ENCODE measurements around the gene SP140L. TPM values are rescaled to one million over a fixed set of nuclear protein-coding genes. Genes with fewer than 3 reads are reported as not detected.
"Not testable (repeated sequence)": the region's sequence is repeated elsewhere in the genome, so short reads cannot be mapped to it uniquely, and the experiment has no call there.

SP140L gene
- total RNA-seq = 1 to 10 TPM; 4.4 to 8.3 (median 6.8) TPM

DNA sequence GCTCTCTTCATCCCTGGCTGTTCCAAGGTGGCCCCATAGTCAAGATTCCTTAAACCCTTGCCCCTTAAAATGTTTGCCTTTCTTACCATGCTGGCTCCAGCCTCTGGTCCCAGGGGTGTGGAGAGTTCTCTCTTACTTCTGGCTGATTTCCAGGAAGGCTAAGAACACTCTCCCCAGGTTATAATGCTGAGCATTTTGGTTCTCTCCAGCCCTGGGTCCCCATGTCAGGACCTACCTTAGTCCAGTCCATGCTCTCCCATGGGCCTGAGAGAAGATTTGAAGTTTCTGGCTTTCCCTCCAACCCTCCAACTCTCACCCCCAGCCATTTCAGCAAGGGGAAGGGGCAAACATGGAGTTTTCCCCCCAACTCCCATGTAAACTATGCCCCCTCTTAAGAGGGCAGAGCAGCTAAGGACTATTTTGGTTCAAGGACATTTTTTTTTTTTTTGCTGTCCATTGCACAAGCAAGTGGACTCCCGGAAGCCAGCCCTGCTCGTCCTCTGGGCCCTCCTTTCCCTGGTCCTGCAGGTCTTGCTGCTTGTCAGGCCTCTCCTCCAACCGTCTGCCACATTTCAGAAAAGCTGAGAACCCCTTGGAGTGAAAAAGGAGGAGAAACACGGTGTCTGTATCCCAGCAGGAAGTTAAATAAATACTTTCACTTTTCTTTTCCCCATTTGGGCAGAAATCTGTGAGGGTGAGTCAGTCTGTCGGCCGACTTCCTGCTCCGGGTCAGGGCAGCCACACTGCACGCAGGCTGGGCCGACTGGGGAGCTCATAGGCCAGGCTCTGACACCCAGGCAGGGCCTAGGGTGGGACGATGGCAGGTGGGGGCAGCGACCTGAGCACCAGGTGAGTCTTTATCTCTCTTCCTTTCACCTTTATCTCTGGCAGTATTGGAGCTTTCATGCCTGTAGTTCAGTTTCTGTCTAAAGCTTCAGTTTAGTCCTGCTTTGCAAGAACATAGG, at the start of gene SP140L:
Gene SP140L, plus strand, starts transcription at position 741 of the 965 bp plus-strand sequence. Its CDS starts 77 bp downstream, at position 818.
- intact Hi-C loops (cut with DNase I) = no loop called here
- no peak for DNase-seq (ENCODE audit: extremely low spot score)
- TF ChIP-seq POLR2AphosphoS5 (IDR thresholded peaks at IDR 0.05) = peak; percentile 57 to 72
- no peak for TF ChIP-seq POLR2A (IDR thresholded peaks at IDR 0.05; ENCODE audit: low read depth)
- Histone ChIP-seq H3K4me1 (peaks cover 5 to 29% (median 7%) of the 10 kb centered on the region in 4 donors), H3K9me3 (peaks cover 0 to 5% (median 3%) of the 10 kb centered on the region in 4 donors), H3K36me3 (no peaks in the 10 kb centered on the region), H3K4me3 (peak within 1 kb of the TSS; percentile 47 to 58 (median 53)), H3K27me3 (no peaks in the 10 kb centered on the region), H3K27ac (replicated peaks in 1 of 4) (peak within 1 kb of the TSS; percentile 38 to 71 (median 68))
- 16% methylated on average over 11 of the region's 11 CpGs for WGBS

DNA sequence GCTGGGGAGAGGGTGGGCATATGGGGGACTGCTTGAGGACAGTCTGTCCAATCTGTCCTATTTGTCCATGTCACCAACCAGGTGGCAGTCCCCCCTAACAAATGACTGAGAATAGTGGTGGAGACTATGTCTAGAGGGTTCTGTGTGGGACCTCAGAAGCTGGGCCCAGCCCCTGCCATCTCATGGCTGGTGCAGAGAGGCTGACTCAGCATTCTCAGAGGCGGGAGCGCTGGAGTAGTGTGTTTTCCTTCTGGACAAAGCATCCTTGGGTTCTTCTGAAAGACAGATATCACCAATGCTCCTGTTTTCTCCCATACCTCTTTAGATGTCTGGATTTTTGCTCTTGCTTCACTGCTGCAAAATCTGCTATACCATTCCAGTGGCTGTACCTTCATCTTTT, 44.1 kb upstream of the SP140L start:
- Histone ChIP-seq H3K27me3 (no peaks in the 10 kb centered on the region), H3K36me3 (no peaks in the 10 kb centered on the region), H3K27ac (replicated peaks in 1 of 4) (no peak overlapping the region), H3K9me3 (peaks cover 0 to 4% (median 0%) of the 10 kb centered on the region in 4 donors), H3K4me1 (no peaks in the 10 kb centered on the region), H3K4me3 (no peak overlapping the region)
- TF ChIP-seq POLR2A (IDR thresholded peaks at IDR 0.05; ENCODE audit: low read depth) (no peak), POLR2AphosphoS5 (IDR thresholded peaks at IDR 0.05) (no peak), EP300 (IDR thresholded peaks at IDR 0.05) (no peak)
- TF ChIP-seq, protein P1, sequence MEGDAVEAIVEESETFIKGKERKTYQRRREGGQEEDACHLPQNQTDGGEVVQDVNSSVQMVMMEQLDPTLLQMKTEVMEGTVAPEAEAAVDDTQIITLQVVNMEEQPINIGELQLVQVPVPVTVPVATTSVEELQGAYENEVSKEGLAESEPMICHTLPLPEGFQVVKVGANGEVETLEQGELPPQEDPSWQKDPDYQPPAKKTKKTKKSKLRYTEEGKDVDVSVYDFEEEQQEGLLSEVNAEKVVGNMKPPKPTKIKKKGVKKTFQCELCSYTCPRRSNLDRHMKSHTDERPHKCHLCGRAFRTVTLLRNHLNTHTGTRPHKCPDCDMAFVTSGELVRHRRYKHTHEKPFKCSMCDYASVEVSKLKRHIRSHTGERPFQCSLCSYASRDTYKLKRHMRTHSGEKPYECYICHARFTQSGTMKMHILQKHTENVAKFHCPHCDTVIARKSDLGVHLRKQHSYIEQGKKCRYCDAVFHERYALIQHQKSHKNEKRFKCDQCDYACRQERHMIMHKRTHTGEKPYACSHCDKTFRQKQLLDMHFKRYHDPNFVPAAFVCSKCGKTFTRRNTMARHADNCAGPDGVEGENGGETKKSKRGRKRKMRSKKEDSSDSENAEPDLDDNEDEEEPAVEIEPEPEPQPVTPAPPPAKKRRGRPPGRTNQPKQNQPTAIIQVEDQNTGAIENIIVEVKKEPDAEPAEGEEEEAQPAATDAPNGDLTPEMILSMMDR (IDR thresholded peaks at IDR 0.05) = no peak
- DNase-seq (ENCODE audit: extremely low spot score) = no peak
- 95% methylated on average over 2 of the region's 2 CpGs for WGBS
- intact Hi-C loops (cut with DNase I) = no loop called here

DNA sequence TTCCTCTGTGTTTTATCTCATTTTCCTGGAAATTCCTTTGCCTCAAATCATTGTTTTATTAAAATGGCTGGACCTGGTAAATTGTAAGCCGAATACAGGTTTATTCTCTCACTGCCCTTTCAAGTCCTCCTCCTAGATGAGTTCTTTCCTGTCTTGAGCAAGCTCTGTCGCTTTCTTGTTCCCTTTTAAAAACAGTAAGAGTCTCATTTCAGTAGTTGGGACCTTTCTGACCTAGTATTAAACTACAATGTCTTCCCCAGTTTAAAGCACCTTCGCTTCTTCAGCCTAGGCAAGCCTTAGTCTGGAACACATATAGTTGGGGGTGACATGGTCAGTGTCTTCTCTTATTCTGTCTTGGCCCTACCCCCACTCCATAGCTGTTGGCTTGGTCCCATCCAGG, 40.9 kb upstream of the SP140L start:
- H3K4me1 ChIP-seq = no peaks in the 10 kb centered on the region
- H3K36me3 ChIP-seq = no peaks in the 10 kb centered on the region
- no peak for DNase-seq (ENCODE audit: extremely low spot score)
- H3K27me3 ChIP-seq = no peaks in the 10 kb centered on the region
- TF ChIP-seq, protein P1 (IDR thresholded peaks at IDR 0.05) = no peak
- TF ChIP-seq POLR2AphosphoS5 (IDR thresholded peaks at IDR 0.05) (no peak), POLR2A (IDR thresholded peaks at IDR 0.05; ENCODE audit: low read depth) (no peak), EP300 (IDR thresholded peaks at IDR 0.05) (no peak)
- no peak overlapping the region for H3K27ac ChIP-seq (replicated peaks in 1 of 4)
- H3K4me3 ChIP-seq = no peak overlapping the region
- intact Hi-C loops (cut with DNase I) = no loop called here
- 81% methylated on average over 3 of the region's 3 CpGs for WGBS
- peaks cover 0 to 4% (median 0%) of the 10 kb centered on the region in 4 donors for H3K9me3 ChIP-seq

DNA sequence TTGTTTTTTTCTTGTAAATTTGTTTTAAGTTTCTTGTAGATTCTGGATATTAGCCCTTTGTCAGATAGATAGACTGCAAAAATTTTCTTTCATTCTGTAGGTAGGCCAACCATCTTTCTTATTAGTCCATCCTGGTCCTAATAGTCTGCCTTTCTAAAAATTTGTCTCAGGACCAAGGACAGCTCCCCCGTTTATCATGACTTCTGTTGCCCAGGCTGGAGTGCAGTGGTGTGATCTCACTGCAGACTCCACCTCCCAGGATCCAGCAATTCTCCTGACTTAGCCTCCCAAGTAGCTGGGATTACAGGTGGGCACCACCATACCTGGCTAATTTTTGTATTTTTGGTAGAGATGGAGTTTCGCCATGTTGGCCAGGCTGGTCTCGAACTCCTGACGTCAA, 37.7 kb upstream of the SP140L start:
- H3K27me3 ChIP-seq; intact Hi-C loops (cut with DNase I); H3K4me1 ChIP-seq; H3K4me3 ChIP-seq; H3K9me3 ChIP-seq; H3K27ac ChIP-seq (replicated peaks in 1 of 4); H3K36me3 ChIP-seq; DNase-seq (ENCODE audit: extremely low spot score): not testable (repeated sequence)
- 86% methylated on average over 4 of the region's 4 CpGs for WGBS

DNA sequence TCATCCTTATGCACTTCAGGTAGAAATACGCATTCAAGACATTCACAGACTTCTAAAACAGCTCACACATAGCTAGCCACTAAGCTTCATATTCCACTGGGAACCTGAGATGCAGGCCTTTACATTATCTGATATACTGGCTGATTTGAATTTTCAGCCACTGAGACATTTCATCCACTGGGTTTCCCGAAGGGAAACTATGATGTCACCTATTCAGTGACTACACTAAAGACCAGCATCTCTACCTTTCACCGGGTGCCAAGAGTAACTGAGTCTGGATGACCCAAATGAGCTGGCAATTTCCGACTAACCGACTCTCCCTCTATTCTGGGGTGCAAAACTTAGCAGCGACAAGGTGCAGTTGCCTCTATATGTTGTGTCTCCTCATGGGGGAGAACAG, 31.8 kb upstream of the SP140L start:
- Histone ChIP-seq H3K36me3 (no peaks in the 10 kb centered on the region), H3K9me3 (peaks cover 0 to 17% (median 4%) of the 10 kb centered on the region in 4 donors), H3K27ac (replicated peaks in 1 of 4) (no peak overlapping the region), H3K4me3 (no peak overlapping the region), H3K27me3 (no peaks in the 10 kb centered on the region), H3K4me1 (no peaks in the 10 kb centered on the region)
- intact Hi-C loops (cut with DNase I) = no loop called here
- TF ChIP-seq, protein P1 (IDR thresholded peaks at IDR 0.05) = no peak
- no peak for TF ChIP-seq EP300 (IDR thresholded peaks at IDR 0.05)
- TF ChIP-seq POLR2A (IDR thresholded peaks at IDR 0.05; ENCODE audit: low read depth) = no peak
- TF ChIP-seq POLR2AphosphoS5 (IDR thresholded peaks at IDR 0.05) = no peak
- 92% methylated on average over 6 of the region's 6 CpGs for WGBS
- DNase-seq (ENCODE audit: extremely low spot score) = no peak

Data from esophagus muscularis mucosa (tissue), 4 donors.